Common myeloid progenitor, CD34-positive (primary cell): ENCODE results near the gene CERS3.

Source experiments
- CTCF ChIA-PET: fragments of 350-600 bp; sonication (Branson Sonifier 250); formaldehyde crosslinking; loops from one replicate; lab custom pipeline; 2021; ENCODE audit warnings: antibody characterized with exemption; lab: Charles Lee
- POLR2A ChIA-PET: fragments of 350-600 bp; sonication (Branson Sonifier 250); formaldehyde crosslinking; loops from one replicate; lab custom pipeline; 2021; ENCODE audit warnings: antibody characterized with exemption; lab: Charles Lee
- DNase-seq, 3 donors: peaks; one replicate each; pipeline versions ENCODE4 v3.0.0 to v3.0.0-alpha.2; 2013
- H3K27ac ChIP-seq, 2 experiments: 1 replicate in 1 of 2; 2 replicates in 1 of 2; pipeline ENCODE4 v1.7.0; 2013; ENCODE audit warnings: inconsistent platforms in 2 of 2, low read length in 2 of 2, mild to moderate bottlenecking in 2 of 2, low read depth in 1 of 2, moderate library complexity in 1 of 2; ENCODE audit not compliant: severe bottlenecking in 2 of 2, insufficient read depth in 1 of 2, poor library complexity in 1 of 2
- H3K27me3 ChIP-seq, 5 experiments: replicated peaks in 2 of 5; 1 replicate in 3 of 5; 2 replicates in 2 of 5; pipeline versions ENCODE4 v1.6.1 to v1.7.0; 2013; ENCODE audit warnings: low read length in 4 of 5, mild to moderate bottlenecking in 2 of 5, moderate library complexity in 2 of 5, inconsistent platforms in 1 of 5; ENCODE audit not compliant: insufficient read depth in 5 of 5, control insufficient read depth in 4 of 5
- H3K36me3 ChIP-seq, 4 experiments: 1 replicate in 2 of 4; 2 replicates in 2 of 4; pipeline versions ENCODE4 v1.6.1 to v1.7.0; 2013; ENCODE audit warnings: low read length in 3 of 4, control low read depth in 1 of 4, mild to moderate bottlenecking in 1 of 4; ENCODE audit not compliant: control insufficient read depth in 4 of 4, insufficient read depth in 4 of 4
- H3K4me1 ChIP-seq, 4 experiments: 1 replicate in 3 of 4; 2 replicates in 1 of 4; pipeline versions ENCODE4 v1.6.1 to v1.7.1; 2013; ENCODE audit warnings: low read length in 3 of 4, mild to moderate bottlenecking in 3 of 4, control low read depth in 1 of 4, inconsistent platforms in 1 of 4, moderate library complexity in 1 of 4; ENCODE audit not compliant: control insufficient read depth in 4 of 4, insufficient read depth in 4 of 4; ENCODE audit errors: control extremely low read depth in 1 of 4
- H3K4me3 ChIP-seq, 7 experiments: 1 replicate in 4 of 7; 2 replicates in 3 of 7; pipeline versions ENCODE4 v1.5.1 to v1.7.0; 2013; ENCODE audit warnings: mild to moderate bottlenecking in 7 of 7, low read length in 6 of 7, moderate library complexity in 6 of 7, inconsistent platforms in 2 of 7, low read depth in 2 of 7, control low read depth in 1 of 7; ENCODE audit not compliant: insufficient read depth in 4 of 7, control insufficient read depth in 1 of 7; ENCODE audit errors: extremely low read depth in 1 of 7
- H3K9me3 ChIP-seq, 5 experiments: 1 replicate in 4 of 5; 2 replicates in 1 of 5; pipeline versions ENCODE4 v1.6.1 to v1.7.1; 2013; ENCODE audit warnings: low read length in 4 of 5, mild to moderate bottlenecking in 2 of 5, inconsistent platforms in 1 of 5, low read depth in 1 of 5, moderate library complexity in 1 of 5; ENCODE audit not compliant: control insufficient read depth in 4 of 5, insufficient read depth in 2 of 5; ENCODE audit errors: control extremely low read depth in 1 of 5
- WGBS: methylation state at CpG from one replicate; pipeline ENCODE4 v1.1.5; 2013; ENCODE audit not compliant: insufficient coverage; 5-methylcytosine and 5-hydroxymethylcytosine counted together

CERS3 gene

GRCh38 chr15:100569391-100569790 lies 40.6 kb upstream of the CERS3 start:
- 70% methylated on average over 1 of the region's 8 CpGs for WGBS
- Histone ChIP-seq H3K4me3 (no peak overlapping the region), H3K9me3 (no peaks in the 10 kb centered on the region), H3K36me3 (peaks cover 6 to 36% (median 20%) of the 10 kb centered on the region in 4 experiments), H3K4me1 (no peaks in the 10 kb centered on the region), H3K27ac (no peak overlapping the region), H3K27me3 (no peaks in the 10 kb centered on the region)
- CTCF ChIA-PET, result no interaction called here
- POLR2A ChIA-PET, result no interaction called here
- no peak for DNase-seq

DNA sequence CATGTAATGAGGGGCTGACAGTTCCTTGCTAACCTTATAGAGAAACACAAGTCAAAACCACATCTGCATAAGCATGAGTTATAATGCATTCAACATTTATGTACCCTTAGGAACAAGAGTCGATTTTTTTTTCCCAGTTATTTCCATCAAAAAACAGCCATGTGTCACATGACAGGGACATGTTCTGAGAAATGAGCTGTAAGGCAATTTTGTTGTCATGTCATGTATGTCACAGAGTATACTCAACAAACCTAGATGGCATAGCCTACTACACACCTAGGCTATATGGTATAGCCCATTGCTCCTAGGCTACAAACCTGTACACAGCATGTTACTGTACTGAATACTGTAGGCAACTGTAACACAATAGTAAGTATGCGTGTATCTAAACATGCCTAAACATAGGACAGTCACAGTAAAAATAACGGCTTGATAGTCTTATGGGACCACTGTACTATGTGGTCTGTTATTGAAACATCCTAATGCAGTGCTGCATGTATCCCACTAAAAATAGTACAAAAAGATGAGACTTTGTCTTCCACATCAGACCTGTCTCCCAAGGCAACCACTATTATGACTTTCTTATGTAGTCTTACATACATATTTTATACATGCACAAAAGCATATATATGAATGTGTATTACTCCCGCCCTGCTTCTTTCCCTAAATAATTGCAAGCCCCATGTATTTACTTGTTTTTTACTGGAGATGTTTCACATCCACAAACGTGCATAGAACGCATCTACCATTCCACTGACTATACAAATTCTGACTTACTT lies 38.3 kb upstream of the CERS3 start:
- Histone ChIP-seq H3K27me3 (no peaks in the 10 kb centered on the region), H3K27ac (no peak overlapping the region), H3K4me1 (no peaks in the 10 kb centered on the region), H3K4me3 (no peak overlapping the region), H3K36me3 (peaks cover 3 to 21% (median 13%) of the 10 kb centered on the region in 4 experiments), H3K9me3 (no peaks in the 10 kb centered on the region)
- no peak for DNase-seq
- ChIA-PET CTCF (no interaction called here), POLR2A (no interaction called here)
- 93% methylated on average over 2 of the region's 6 CpGs for WGBS

GRCh38 chr15:100565591-100565990 lies 36.8 kb upstream of the CERS3 start:
- Histone ChIP-seq H3K4me1 (no peaks in the 10 kb centered on the region), H3K27me3 (no peaks in the 10 kb centered on the region), H3K36me3 (peaks cover 0 to 13% (median 6%) of the 10 kb centered on the region in 4 experiments), H3K9me3 (no peaks in the 10 kb centered on the region), H3K4me3 (no peak overlapping the region), H3K27ac (no peak overlapping the region)
- WGBS, result 100% methylated on average over 2 of the region's 3 CpGs
- ChIA-PET POLR2A (no interaction called here), CTCF (no interaction called here)
- DNase-seq, result no peak

DNA sequence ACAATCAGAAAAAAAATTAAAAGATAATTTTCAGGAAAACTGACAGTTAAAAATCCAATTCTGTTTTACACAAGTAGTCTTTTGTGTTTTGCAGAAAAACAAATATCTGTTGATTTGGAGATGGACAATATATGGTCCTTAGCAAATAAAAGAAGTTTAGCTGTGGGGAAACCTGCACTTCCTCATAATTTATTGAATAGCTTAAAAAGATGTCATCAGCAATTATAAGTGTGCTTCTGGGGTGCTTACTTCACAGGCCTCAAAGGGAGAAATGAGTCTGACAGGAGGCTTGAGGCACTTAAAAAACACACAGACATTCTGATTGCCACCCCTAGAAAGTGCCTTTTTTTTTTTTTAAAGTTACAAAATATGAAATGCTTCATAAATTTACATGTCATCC lies 31.6 kb upstream of the CERS3 start:
- ChIA-PET CTCF (interaction anchor here (0.6 kb wide), 2 partner anchors 223 to 951 kb away, joined by 3 to 4 read pairs; no protein-coding TSS in a partner anchor), POLR2A (no interaction called here)
- DNase-seq, result no peak
- no peaks in the 10 kb centered on the region for H3K4me1 ChIP-seq
- no peak overlapping the region for H3K27ac ChIP-seq
- no peaks in the 10 kb centered on the region for H3K36me3 ChIP-seq
- no peaks in the 10 kb centered on the region for H3K27me3 ChIP-seq
- H3K9me3 ChIP-seq, result peaks cover 0 to 12% (median 2%) of the 10 kb centered on the region in 5 experiments
- H3K4me3 ChIP-seq, result no peak overlapping the region

DNA sequence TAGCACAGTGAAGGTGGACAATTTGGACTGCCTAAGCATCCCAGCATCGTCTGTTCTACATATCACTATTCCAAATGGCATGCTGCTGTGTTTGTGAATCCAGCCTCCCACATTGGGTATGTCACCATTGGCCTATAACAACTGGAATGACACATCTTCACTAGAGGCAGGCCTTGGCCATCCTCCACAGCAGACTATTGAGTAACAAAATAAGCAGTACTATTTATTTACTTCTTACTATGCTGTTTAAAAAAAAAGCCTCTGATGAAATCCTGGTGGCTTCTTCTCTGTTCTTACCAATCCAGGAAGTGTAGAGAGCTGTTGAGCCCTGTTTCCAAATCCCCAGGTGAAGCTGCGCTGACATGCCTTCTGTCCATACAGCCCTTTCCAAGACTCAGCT lies 30.6 kb upstream of the CERS3 start:
- H3K27me3 ChIP-seq, result no peaks in the 10 kb centered on the region
- ChIA-PET POLR2A (no interaction called here), CTCF (no interaction called here)
- no peaks in the 10 kb centered on the region for H3K4me1 ChIP-seq
- no peak overlapping the region for H3K27ac ChIP-seq
- no peaks in the 10 kb centered on the region for H3K36me3 ChIP-seq
- DNase-seq, result no peak
- H3K4me3 ChIP-seq, result no peak overlapping the region
- H3K9me3 ChIP-seq, result peaks cover 0 to 15% (median 2%) of the 10 kb centered on the region in 5 experiments
- 94% methylated on average over 2 of the region's 2 CpGs for WGBS

- Histone ChIP-seq H3K9me3 (peaks cover 0 to 19% (median 2%) of the 10 kb centered on the region in 5 experiments), H3K27me3 (no peaks in the 10 kb centered on the region), H3K36me3 (no peaks in the 10 kb centered on the region), H3K4me1 (no peaks in the 10 kb centered on the region), H3K4me3 (no peak overlapping the region), H3K27ac (no peak overlapping the region)
- WGBS, result 97% methylated on average over 23 of the region's 50 CpGs
- POLR2A ChIA-PET, result no interaction called here
- no peak for DNase-seq
- CTCF ChIA-PET, result no interaction called here
Measured at GRCh38 chr15:100558771-100559254, 30.1 kb upstream of the CERS3 start.

DNA sequence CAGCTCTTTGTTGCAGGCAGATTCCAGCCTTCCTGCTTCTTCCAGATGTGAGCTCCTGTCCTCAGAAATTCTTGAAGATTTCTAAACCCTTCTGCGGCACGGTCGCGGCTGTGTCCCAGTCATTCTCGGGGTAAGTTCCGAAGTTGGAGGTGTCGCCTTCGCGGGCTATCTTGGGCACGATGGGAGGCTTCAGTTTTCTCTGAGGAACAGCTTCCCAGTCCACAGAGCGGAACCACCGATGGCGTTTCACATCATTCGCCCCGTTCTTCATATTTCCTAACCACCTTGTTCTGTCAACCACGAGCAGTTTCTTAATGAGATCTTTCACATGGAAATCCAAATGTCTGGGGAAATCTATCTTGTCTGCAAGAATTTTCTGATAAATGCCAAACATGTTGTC lies 24.7 kb upstream of the CERS3 start:
- Histone ChIP-seq H3K4me3 (no peak overlapping the region), H3K27ac (no peak overlapping the region), H3K36me3 (no peaks in the 10 kb centered on the region), H3K9me3 (peaks cover under 1 to 19% (median 2%) of the 10 kb centered on the region in 5 experiments), H3K4me1 (no peaks in the 10 kb centered on the region), H3K27me3 (peaks cover 0 to under 1% (median 0%) of the 10 kb centered on the region in 5 experiments)
- DNase-seq, result no peak
- ChIA-PET CTCF (no interaction called here), POLR2A (no interaction called here)
- 94% methylated on average over 12 of the region's 16 CpGs for WGBS
